H9 (cell line): ENCODE measurements around the gene BEX3. TPM values are rescaled to one million over a fixed set of nuclear protein-coding genes. Genes with fewer than 3 reads are reported as not detected.

Experiments used
- DNase-seq: peaks from one replicate; pipeline ENCODE4 v3.0.0-alpha.2; 2017
- H2AFZ ChIP-seq: one replicate; pipeline ENCODE4 v1.6.1; 2013; ENCODE audit warnings: mild to moderate bottlenecking, low read length, control low read depth, moderate library complexity
- H2AK5ac ChIP-seq: 2 replicates; pipeline ENCODE4 v1.6.1; 2013; ENCODE audit warnings: low read length, control low read depth, mixed read lengths; ENCODE audit not compliant: insufficient read length
- H2BK120ac ChIP-seq: one replicate; pipeline ENCODE4 v1.6.1; 2013; ENCODE audit warnings: low read depth, mild to moderate bottlenecking, low read length, control low read depth, inconsistent platforms; ENCODE audit not compliant: poor library complexity, severe bottlenecking
- H2BK12ac ChIP-seq: 2 replicates; pipeline ENCODE4 v1.6.1; 2013; ENCODE audit warnings: low read length, control low read depth, mixed read lengths, low read depth; ENCODE audit not compliant: insufficient read length
- H2BK15ac ChIP-seq: 2 replicates; pipeline ENCODE4 v1.6.1; 2013; ENCODE audit warnings: low read depth, low read length, control low read depth
- H2BK20ac ChIP-seq: one replicate; pipeline ENCODE4 v1.6.1; 2013; ENCODE audit warnings: low read depth, mild to moderate bottlenecking, low read length, control low read depth, inconsistent platforms; ENCODE audit not compliant: poor library complexity, severe bottlenecking
- H2BK5ac ChIP-seq: 2 replicates; pipeline ENCODE4 v1.6.1; 2013; ENCODE audit warnings: low read length, control low read depth, mixed read lengths; ENCODE audit not compliant: insufficient read length
- H3K14ac ChIP-seq: 2 replicates; pipeline ENCODE4 v1.6.1; 2013; ENCODE audit warnings: low read length, control low read depth; ENCODE audit not compliant: insufficient read depth
- H3K18ac ChIP-seq: 2 replicates; pipeline ENCODE4 v1.6.1; 2013; ENCODE audit warnings: low read depth, mild to moderate bottlenecking, mixed read lengths, low read length, control low read depth; ENCODE audit not compliant: insufficient read length
- H3K23ac ChIP-seq: 2 replicates; pipeline ENCODE4 v1.6.1; 2013; ENCODE audit warnings: low read length, control low read depth, mixed read lengths, low read depth; ENCODE audit not compliant: insufficient read length
- H3K23me2 ChIP-seq: 2 replicates; pipeline ENCODE4 v1.6.1; 2013; ENCODE audit warnings: low read depth, mild to moderate bottlenecking, mixed read lengths, low read length, control low read depth; ENCODE audit not compliant: insufficient read length, poor library complexity, severe bottlenecking
- H3K27ac ChIP-seq: 2 replicates; pipeline ENCODE4 v1.5.1; 2013; ENCODE audit warnings: low read length, control low read depth, mixed read lengths, low read depth; ENCODE audit not compliant: insufficient read length
- H3K27me3 ChIP-seq: 2 replicates; pipeline ENCODE4 v1.6.1; 2013; ENCODE audit warnings: low read length, control low read depth, inconsistent platforms; ENCODE audit not compliant: insufficient read depth
- H3K4ac ChIP-seq: 2 replicates; pipeline ENCODE4 v1.6.1; 2013; ENCODE audit warnings: low read depth, mild to moderate bottlenecking, control low read depth, inconsistent platforms, low read length, moderate library complexity
- H3K4me1 ChIP-seq: 2 replicates; pipeline ENCODE4 v1.6.1; 2013; ENCODE audit warnings: low read length, control low read depth, inconsistent platforms; ENCODE audit not compliant: insufficient read depth
- H3K4me2 ChIP-seq: 2 replicates; pipeline ENCODE4 v1.6.1; 2013; ENCODE audit warnings: low read length, control low read depth, mixed read lengths; ENCODE audit not compliant: insufficient read length, insufficient read depth
- H3K56ac ChIP-seq: 2 replicates; pipeline ENCODE4 v1.6.1; 2013; ENCODE audit warnings: low read depth, mild to moderate bottlenecking, mixed read lengths, low read length, control low read depth; ENCODE audit not compliant: insufficient read length
- H3K79me1 ChIP-seq: 2 replicates; pipeline ENCODE4 v1.6.1; 2013; ENCODE audit warnings: low read depth, mild to moderate bottlenecking, moderate library complexity, low read length, control low read depth, inconsistent platforms; ENCODE audit not compliant: insufficient read depth, poor library complexity, severe bottlenecking
- H3K79me2 ChIP-seq: 2 replicates; pipeline ENCODE4 v1.6.1; 2013; ENCODE audit warnings: low read length, control low read depth, inconsistent platforms; ENCODE audit not compliant: insufficient read depth
- H3K9ac ChIP-seq: 2 replicates; pipeline ENCODE4 v1.6.1; 2013; ENCODE audit warnings: low read length, control low read depth, mixed read lengths; ENCODE audit not compliant: insufficient read length; ENCODE audit errors: extremely low read depth
- H3K9me3 ChIP-seq: one replicate; pipeline ENCODE4 v1.6.1; 2013; ENCODE audit warnings: low read depth, low read length, inconsistent platforms; ENCODE audit not compliant: control insufficient read depth
- H3T11ph ChIP-seq: one replicate; pipeline ENCODE4 v1.6.1; 2013; ENCODE audit warnings: mild to moderate bottlenecking, low read length, control low read depth, inconsistent platforms
- H4K20me1 ChIP-seq: one replicate; pipeline ENCODE4 v1.6.1; 2013; ENCODE audit not compliant: control insufficient read depth, insufficient read length, insufficient read depth
- H4K5ac ChIP-seq: 2 replicates; pipeline ENCODE4 v1.6.1; 2013; ENCODE audit warnings: low read depth, mild to moderate bottlenecking, mixed read lengths, low read length, control low read depth; ENCODE audit not compliant: insufficient read length
- H4K8ac ChIP-seq: replicated peaks from 2 replicates; pipeline ENCODE4 v1.6.1; 2013; ENCODE audit warnings: low read length, control low read depth, mixed read lengths, low read depth; ENCODE audit not compliant: insufficient read length
- H4K91ac ChIP-seq: 2 replicates; pipeline ENCODE4 v1.6.1; 2013; ENCODE audit warnings: low read depth, mild to moderate bottlenecking, moderate library complexity, mixed read lengths, low read length, control low read depth; ENCODE audit not compliant: insufficient read length
- H3K27ac Mint-ChIP-seq, 3 experiments: 2 replicates in 2 of 3; 3 replicates in 1 of 3; pipeline ENCODE4 v1.8.0; 2020 to 2021; ENCODE audit warnings: mixed read lengths in 3 of 3, mild to moderate bottlenecking in 1 of 3, moderate library complexity in 1 of 3
- H3K27me3 Mint-ChIP-seq: 2 replicates; pipeline ENCODE4 v1.8.0; 2021; ENCODE audit warnings: low read depth, mild to moderate bottlenecking, moderate library complexity, mixed read lengths
- H3K36me3 Mint-ChIP-seq, 3 experiments: 2 replicates in 2 of 3; 3 replicates in 1 of 3; pipeline ENCODE4 v1.8.0; 2020 to 2021; ENCODE audit warnings: low read depth in 3 of 3, mixed read lengths in 3 of 3; ENCODE audit not compliant: insufficient read depth in 1 of 3
- H3K4me1 Mint-ChIP-seq, 2 experiments: 2 replicates each; pipeline ENCODE4 v1.8.0; 2020; ENCODE audit warnings: mixed read lengths in 2 of 2
- H3K4me3 Mint-ChIP-seq, 2 experiments: 2 replicates in 1 of 2; 3 replicates in 1 of 2; pipeline ENCODE4 v1.8.0; 2020 to 2021; ENCODE audit warnings: mild to moderate bottlenecking in 2 of 2, mixed read lengths in 2 of 2, moderate library complexity in 1 of 2
- H3K9me3 Mint-ChIP-seq, 2 experiments: 2 replicates in 1 of 2; 3 replicates in 1 of 2; pipeline ENCODE4 v1.8.0; 2020; ENCODE audit warnings: mild to moderate bottlenecking in 2 of 2, mixed read lengths in 2 of 2, moderate library complexity in 1 of 2
- CTCF ChIP-seq: fragments of 200-600 bp; sonication (generic); conservative IDR thresholded peaks from 3 replicates; pipeline ENCODE4 v1.8.0; 2021; ENCODE audit warnings: antibody characterized with exemption, mild to moderate bottlenecking
- WGBS: extraction: QIAGEN DNeasy Blood & Tissue Kit; methylation state at CpG from one replicate; pipeline ENCODE4 v1.1.7; 2013; ENCODE audit warnings: missing lambda C conversion rate, low lambda C conversion rate, mixed read lengths; ENCODE audit not compliant: insufficient read length; ENCODE audit errors: extremely low coverage; 5-methylcytosine and 5-hydroxymethylcytosine counted together
- total RNA-seq: library from RNA; stranded (reverse); gene quantifications from 2 replicates; pipeline ENCODE4 v1.2.1, GENCODE V29; 2021

Gene BEX3
- total RNA-seq, 1 experiment from 2014 or later, result 305 TPM

- Histone ChIP-seq H3K9ac (no peak overlapping the region), H3K27ac (no peak overlapping the region), H3K4me1 (no peaks in the 10 kb centered on the region), H3K23me2 (no peaks in the 10 kb centered on the region), H2BK12ac (no peak overlapping the region), H2BK5ac (no peak overlapping the region), H3K18ac (no peak overlapping the region), H3K56ac (no peak overlapping the region), H2BK15ac (no peak overlapping the region), H3K27me3 (no peaks in the 10 kb centered on the region), H4K8ac (no peak overlapping the region), H4K5ac (no peak overlapping the region), H2BK120ac (no peak overlapping the region), H3T11ph (no peak overlapping the region), H3K4ac (no peak overlapping the region), H3K9me3 (peaks cover 3% of the 10 kb centered on the region), H2AK5ac (no peak overlapping the region), H3K23ac (no peak overlapping the region), H3K14ac (no peak overlapping the region), H4K20me1 (peaks cover 3% of the 10 kb centered on the region), H3K4me2 (no peak overlapping the region), H3K79me2 (no peaks in the 10 kb centered on the region), H2AFZ (no peak overlapping the region), H3K79me1 (no peaks in the 10 kb centered on the region), H4K91ac (no peak overlapping the region), H2BK20ac (no peak overlapping the region)
- Mint-ChIP-seq H3K27ac (no peak overlapping the region), H3K9me3 (peaks cover under 1 to 44% of the 10 kb centered on the region in 2 experiments), H3K36me3 (peaks cover 8 to 16% (median 16%) of the 10 kb centered on the region in 3 experiments; a peak in 6 of 7 replicates), H3K27me3 (peaks cover 1% of the 10 kb centered on the region; the same call in 1 of the 2 replicates), H3K4me3 (peak overlapping the region in 1 of 2 experiments; percentile 37; a peak in 2 of 5 replicates), H3K4me1 (peaks cover 4 to 9% of the 10 kb centered on the region in 2 experiments)
- no CpG with 5 or more reads among the region's 1 CpG for WGBS
- TF ChIP-seq CTCF, result no peak
- DNase-seq, result no peak
Observed at GRCh38 chrX:103406256-103406655, 29.9 kb downstream of the BEX3 start.
